Activated CD8-positive, alpha-beta T cell treated with anti-CD3 and anti-CD28 coated beads for 36 hours (primary cell): ENCODE measurements around the gene ZSWIM8. TPM values are rescaled to one million over a fixed set of nuclear protein-coding genes. Genes with fewer than 3 reads are reported as not detected.

Experiments used
- ATAC-seq: fragments of 200-7000 bp; cut with Tn5 transposase; one replicate; pipeline ENCODE4 v1.10.0; 2021; ENCODE audit warnings: mild to moderate bottlenecking, moderate library complexity
- CTCF ChIA-PET: fragments of 350-600 bp; sonication (Branson Sonifier 250); formaldehyde crosslinking; loops from one replicate; lab custom pipeline; 2021; ENCODE audit warnings: antibody characterized with exemption; lab: Charles Lee
- POLR2A ChIA-PET: fragments of 350-600 bp; sonication (Branson Sonifier 250); formaldehyde crosslinking; loops from one replicate; lab custom pipeline; 2021; ENCODE audit warnings: antibody characterized with exemption; lab: Charles Lee
- DNase-seq: peaks from one replicate; pipeline ENCODE4 v3.0.0-alpha.2; 2020
- H3K27ac Mint-ChIP-seq: one replicate; pipeline ENCODE4 v1.8.0; 2021; ENCODE audit warnings: mild to moderate bottlenecking, mixed read lengths
- H3K27me3 Mint-ChIP-seq: one replicate; pipeline ENCODE4 v1.8.0; 2021; ENCODE audit warnings: mixed read lengths
- H3K36me3 Mint-ChIP-seq: one replicate; pipeline ENCODE4 v1.8.0; 2021; ENCODE audit warnings: low read depth, mixed read lengths
- H3K4me1 Mint-ChIP-seq: one replicate; pipeline ENCODE4 v1.8.0; 2021; ENCODE audit warnings: low read depth, mixed read lengths
- H3K4me3 Mint-ChIP-seq: one replicate; pipeline ENCODE4 v1.8.0; 2021; ENCODE audit warnings: mild to moderate bottlenecking, moderate library complexity, mixed read lengths
- H3K9me3 Mint-ChIP-seq: one replicate; pipeline ENCODE4 v1.8.0; 2021; ENCODE audit warnings: mixed read lengths
- CTCF ChIP-seq: fragments of 200-600 bp; IDR thresholded peaks from one replicate; pipeline ENCODE4 v1.8.0; 2022; ENCODE audit warnings: antibody characterized with exemption, mild to moderate bottlenecking
- intact Hi-C: fragments of 100-400 bp; cut with micrococcal nuclease; formaldehyde crosslinking; loops from one replicate; pipeline ENCODE4 v1.10.0; 2022
- total RNA-seq, 2 experiments: library from RNA; stranded (reverse); gene quantifications; one replicate each; pipeline ENCODE4 v1.2.3, GENCODE V29; 2021

The ZSWIM8 gene
- total RNA-seq, 2 experiments from 2014 or later = 30.0 to 41.0 TPM

- CTCF ChIA-PET = interaction anchor here (0.7 to 2.6 kb wide), 3 partner anchors 10 to 23 kb away, joined by 3 to 14 read pairs (median 3); partner anchors contain the start of gene CHCHD1
- POLR2A ChIA-PET = interaction anchor here (0.6 to 3.2 kb wide), 11 partner anchors 10 to 51 kb away, joined by 3 to 22 read pairs (median 4); partner anchors contain the start of genes CHCHD1, SEC24C and ZSWIM8
- DNase-seq (peak; percentile 26), ATAC-seq (no peak)
- H3K36me3 Mint-ChIP-seq = peaks cover 38% of the 10 kb centered on the region
- peak overlapping the region; percentile 87 for H3K27ac Mint-ChIP-seq
- H3K27me3 Mint-ChIP-seq = no peaks in the 10 kb centered on the region
- peak overlapping the region; percentile 40 for H3K4me3 Mint-ChIP-seq
- H3K9me3 Mint-ChIP-seq = no peaks in the 10 kb centered on the region
- peaks cover 55% of the 10 kb centered on the region for H3K4me1 Mint-ChIP-seq
- TF ChIP-seq CTCF = no peak
- intact Hi-C loops = no loop called here
Observed at GRCh38 chr10:73758704-73759511, 26.5 kb upstream of the ZSWIM8 start.

DNA sequence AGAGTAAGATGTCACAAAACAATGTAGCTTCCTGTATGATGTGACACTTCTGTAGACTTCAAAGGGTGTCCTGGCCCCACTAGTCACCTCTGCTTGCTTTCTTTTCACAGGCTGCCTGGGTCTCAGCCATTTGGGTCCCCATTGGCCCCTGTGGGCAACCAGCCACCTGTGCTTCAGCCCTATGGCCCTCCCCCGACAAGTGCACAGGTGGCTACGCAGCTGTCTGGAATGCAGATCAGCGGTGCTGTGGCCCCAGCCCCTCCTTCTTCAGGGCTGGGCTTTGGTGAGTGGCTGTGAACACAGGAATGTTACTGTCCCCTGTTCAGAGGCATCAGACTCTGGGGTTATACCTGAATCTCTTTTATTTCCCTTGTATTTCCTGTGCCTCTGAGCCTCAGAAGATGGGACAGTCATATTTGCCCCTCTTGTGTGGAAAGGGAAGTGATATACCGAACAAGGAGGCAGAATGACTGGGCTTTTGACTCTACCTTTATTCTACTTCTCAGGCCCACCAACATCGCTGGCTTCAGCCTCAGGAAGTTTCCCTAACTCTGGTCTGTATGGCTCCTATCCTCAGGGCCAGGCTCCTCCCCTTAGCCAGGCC, 25.8 kb upstream of the ZSWIM8 start:
- H3K4me3 Mint-ChIP-seq = peak overlapping the region; percentile 20
- intact Hi-C loops = no loop called here

GRCh38 chr10:73761781-73762180, 23.6 kb upstream of the ZSWIM8 start:
- Mint-ChIP-seq H3K36me3 (peaks cover 56% of the 10 kb centered on the region), H3K27ac (peak overlapping the region; percentile 58), H3K9me3 (no peaks in the 10 kb centered on the region), H3K4me3 (no peak overlapping the region), H3K27me3 (no peaks in the 10 kb centered on the region), H3K4me1 (peaks cover 53% of the 10 kb centered on the region)
- CTCF ChIA-PET = interaction anchor here (0.7 to 3.0 kb wide), 3 partner anchors 11 to 118 kb away, joined by 3 to 14 read pairs (median 3); a partner anchor contains a TSS
- no peak for ATAC-seq
- POLR2A ChIA-PET = interaction anchor here (1.3 to 3.2 kb wide), 2 partner anchors 11 to 37 kb away, joined by 3 to 30 read pairs; a partner anchor contains a TSS
- DNase-seq = no peak
- intact Hi-C loops = no loop called here
- TF ChIP-seq CTCF = no peak

More for the DNA sequence above, 25.8 kb upstream of the ZSWIM8 start:
- Mint-ChIP-seq H3K9me3 (no peaks in the 10 kb centered on the region), H3K4me1 (peaks cover 53% of the 10 kb centered on the region), H3K27ac (peak overlapping the region; percentile 87), H3K36me3 (peaks cover 39% of the 10 kb centered on the region), H3K27me3 (no peaks in the 10 kb centered on the region)
- TF ChIP-seq CTCF = no peak
- CTCF ChIA-PET = interaction anchor here (0.7 to 2.6 kb wide), 3 partner anchors 9 to 22 kb away, joined by 3 to 14 read pairs (median 3); partner anchors contain the start of gene CHCHD1
- DNase-seq = peak; percentile 70
- ATAC-seq = peak; percentile 81
- POLR2A ChIA-PET = interaction anchor here (1.1 to 3.2 kb wide), 9 partner anchors 10 to 50 kb away, joined by 3 to 22 read pairs (median 6); partner anchors contain the start of genes CHCHD1 and ZSWIM8

- H3K4me3 Mint-ChIP-seq = no peak overlapping the region
- intact Hi-C loops = no loop called here
- no peak for TF ChIP-seq CTCF
- ChIA-PET CTCF (interaction anchor here (1.0 to 3.0 kb wide), 4 partner anchors 10 to 117 kb away, joined by 3 to 14 read pairs (median 4); a partner anchor contains a TSS), POLR2A (interaction anchor here (0.5 to 3.2 kb wide), 5 partner anchors 9 to 168 kb away, joined by 3 to 30 read pairs (median 4); a partner anchor contains a TSS)
- H3K27ac Mint-ChIP-seq = peak overlapping the region; percentile 58
- H3K27me3 Mint-ChIP-seq = no peaks in the 10 kb centered on the region
- H3K36me3 Mint-ChIP-seq = peaks cover 60% of the 10 kb centered on the region
- H3K9me3 Mint-ChIP-seq = no peaks in the 10 kb centered on the region
- ATAC-seq = no peak
- DNase-seq = no peak
- H3K4me1 Mint-ChIP-seq = peaks cover 51% of the 10 kb centered on the region
Observed at GRCh38 chr10:73762915-73763314, 22.5 kb upstream of the ZSWIM8 start.
